Frontal cortex (tissue), 4 donors: ENCODE measurements around the gene TBC1D10A. TPM values are rescaled to one million over a fixed set of nuclear protein-coding genes. Genes with fewer than 3 reads are reported as not detected.

Experiments
- DNase-seq, 2 donors: peaks; one replicate each; pipeline ENCODE4 v3.0.0; 2012; ENCODE audit warnings: low spot score in 2 of 2
- FAIRE-seq: peaks from 2 replicates; lab custom pipeline; 2012; peaks lifted over from hg19 to GRCh38; lab: Jason Lieb, UNC
- total RNA-seq: library from RNA; depleted of rRNA; stranded (reverse); fragments of >200 nt; gene quantifications from one replicate; pipeline ENCODE4 v1.2.3, GENCODE V29; 2014
- donor health status: control.
- donor health status: control.
- donor health status: control.

Gene TBC1D10A
- 10.6 TPM for total RNA-seq

DNA sequence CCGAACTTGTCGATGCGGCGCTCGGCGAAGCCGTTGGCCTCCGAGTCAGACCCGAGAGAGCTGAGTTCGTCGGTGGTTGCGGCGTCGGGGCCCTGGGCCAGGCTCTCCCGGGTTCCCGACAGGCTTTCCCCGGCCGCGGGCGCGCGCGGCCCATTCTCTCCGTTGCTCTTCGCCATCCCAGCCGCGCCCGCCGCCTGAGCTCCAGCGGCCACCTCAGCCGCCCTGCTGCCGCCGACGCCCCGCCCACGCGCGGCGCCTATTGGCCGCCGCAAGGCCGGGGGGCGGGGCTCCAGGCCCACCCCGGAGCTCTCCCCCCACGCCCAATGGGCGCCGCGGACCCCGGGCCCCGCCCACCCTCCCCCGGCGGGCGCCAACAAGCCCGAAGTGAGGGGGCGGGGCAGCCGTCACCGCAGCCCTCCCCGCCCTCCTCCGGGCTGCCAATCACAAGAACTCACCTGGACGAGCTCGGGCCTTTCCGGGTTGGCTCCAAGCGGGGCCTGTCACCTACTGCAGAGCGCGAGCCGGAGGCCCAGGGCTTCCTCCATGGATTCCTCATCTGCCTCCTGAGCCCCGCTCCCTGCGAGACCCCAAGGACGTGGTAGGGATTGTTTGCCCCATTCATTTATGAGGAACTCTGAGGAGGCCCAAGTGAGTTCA is at the start of gene TBC1D10A:
TBC1D10A (minus strand) TSS at position 236 of the 657 bp plus-strand sequence; CDS start at position 176, 60 bp downstream.
- FAIRE-seq (no peak), DNase-seq (peak; percentile 98 to 100)

- no peak for DNase-seq
- no peak for FAIRE-seq
Observed at GRCh38 chr22:30375312-30375849, 48.6 kb upstream of the TBC1D10A start.

- FAIRE-seq (no peak), DNase-seq (no peak)
Observed at GRCh38 chr22:30373331-30374325, 46.9 kb upstream of the TBC1D10A start.

DNA sequence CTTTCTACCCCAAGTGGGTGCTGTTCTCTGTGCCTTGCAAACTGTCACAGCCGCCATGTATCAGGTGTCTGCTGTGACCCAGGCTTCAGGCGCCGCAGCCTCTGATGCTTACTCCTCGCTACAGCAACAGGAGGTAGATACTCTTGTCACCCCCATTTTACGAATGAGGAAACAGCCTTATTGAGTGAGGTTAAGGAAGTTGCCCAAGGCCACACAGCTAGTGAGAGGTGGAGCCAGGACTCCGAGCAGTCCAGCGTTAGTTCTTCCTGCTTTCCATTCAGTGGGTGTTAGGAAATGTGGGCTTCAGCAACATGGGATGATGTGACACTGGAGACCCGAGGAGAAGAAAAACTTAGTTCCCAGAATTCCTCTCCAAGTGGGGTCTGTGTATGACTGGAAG is 46.2 kb upstream of the TBC1D10A start:
- FAIRE-seq (no peak), DNase-seq (no peak)

DNA sequence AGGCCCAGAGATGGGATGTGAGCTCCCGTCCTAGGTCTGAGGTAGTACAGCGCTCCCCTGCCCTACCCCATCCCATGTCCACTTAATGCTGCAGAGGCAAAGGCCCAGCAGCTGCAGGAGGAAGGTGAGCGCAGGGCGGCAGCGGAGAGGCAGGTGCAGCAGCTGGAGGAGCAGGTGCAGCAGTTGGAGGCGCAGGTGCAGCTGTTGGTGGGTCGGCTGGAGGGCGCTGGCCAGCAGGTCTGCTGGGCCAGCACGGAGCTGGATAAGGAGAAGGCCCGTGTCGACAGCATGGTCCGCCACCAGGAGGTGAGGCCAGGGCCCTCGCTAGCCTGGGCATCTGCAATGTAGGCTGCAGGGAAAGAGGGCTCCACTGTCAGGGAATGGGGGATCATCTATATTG is 45.2 kb upstream of the TBC1D10A start:
- FAIRE-seq (no peak), DNase-seq (no peak)

DNA sequence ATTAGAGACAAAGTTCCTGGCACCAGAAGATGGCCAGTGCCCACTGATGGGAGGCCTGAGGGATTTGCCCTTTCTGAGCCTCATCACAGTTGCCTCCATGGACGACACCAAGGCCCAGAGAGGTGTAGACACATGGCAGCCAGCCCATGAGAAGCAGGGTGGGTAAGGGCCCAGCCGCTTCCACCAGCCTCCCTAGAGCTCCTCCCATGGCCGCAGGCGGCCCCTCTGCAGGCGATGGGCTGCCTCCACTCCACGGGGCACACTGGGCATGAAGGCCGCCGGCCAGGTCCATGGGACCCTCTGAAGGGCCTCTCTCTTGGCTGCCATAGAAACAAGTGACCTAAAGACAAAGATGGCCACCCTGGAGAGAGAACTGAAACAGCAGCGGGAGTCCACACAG is 44.6 kb upstream of the TBC1D10A start:
- no peak for FAIRE-seq

DNA sequence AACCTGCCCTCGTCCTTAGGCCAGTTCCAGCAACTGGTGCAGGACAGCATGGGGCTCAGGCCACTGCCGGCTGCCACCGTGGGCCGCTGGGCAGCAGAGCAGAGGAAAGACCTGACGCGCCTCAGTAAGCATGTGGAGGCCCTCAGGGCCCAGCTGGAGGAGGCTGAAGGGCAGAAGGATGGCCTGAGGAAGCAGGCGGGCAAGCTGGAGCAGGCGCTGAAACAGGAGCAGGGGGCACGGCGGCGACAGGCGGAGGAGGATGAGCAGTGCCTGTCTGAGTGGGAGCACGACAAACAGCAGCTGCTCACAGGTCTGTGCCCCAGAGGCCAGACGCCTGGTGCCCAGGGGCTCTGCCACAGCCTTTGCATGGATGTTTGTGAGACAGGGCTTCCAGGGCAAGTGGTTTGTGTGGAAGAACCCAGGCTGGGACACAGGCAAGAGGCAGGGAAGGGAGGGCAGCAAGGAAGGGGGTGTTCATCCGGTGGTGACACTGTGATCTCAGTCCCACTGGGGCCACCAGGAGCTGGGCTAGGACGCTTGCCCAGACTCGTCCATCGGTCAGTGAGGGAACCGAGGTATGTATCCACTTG is 44.0 kb upstream of the TBC1D10A start:
- DNase-seq = no peak

More for the DNA sequence above, 44.6 kb upstream of the TBC1D10A start:
- DNase-seq = no peak

GRCh38 chr22:30368420-30368819 is 41.7 kb upstream of the TBC1D10A start:
- DNase-seq (no peak), FAIRE-seq (no peak)

More for the DNA sequence above, 44.0 kb upstream of the TBC1D10A start:
- no peak for FAIRE-seq

DNA sequence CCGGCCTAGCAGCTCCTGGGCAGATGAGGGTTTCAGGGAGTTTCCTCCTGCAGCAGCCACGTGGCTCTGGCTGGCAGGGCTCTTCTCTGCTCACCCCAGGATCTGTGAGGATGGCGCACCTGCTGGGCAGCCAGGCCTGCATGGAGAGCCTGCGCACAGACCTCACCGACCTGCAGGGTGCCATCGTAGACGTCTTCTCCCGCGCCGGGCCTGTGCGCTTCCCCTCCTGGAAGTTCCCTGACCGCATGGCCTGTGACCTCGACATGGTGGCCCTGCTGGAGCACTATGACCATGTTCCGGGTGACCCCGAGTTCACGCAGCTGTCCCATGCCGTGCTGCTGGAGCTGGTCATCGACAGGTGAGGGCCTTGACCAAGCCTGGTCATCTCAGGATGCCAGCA is 39.1 kb upstream of the TBC1D10A start:
- FAIRE-seq (no peak), DNase-seq (no peak)

GRCh38 chr22:30362651-30363281 is 36.0 kb upstream of the TBC1D10A start:
- DNase-seq (no peak), FAIRE-seq (no peak)

DNA sequence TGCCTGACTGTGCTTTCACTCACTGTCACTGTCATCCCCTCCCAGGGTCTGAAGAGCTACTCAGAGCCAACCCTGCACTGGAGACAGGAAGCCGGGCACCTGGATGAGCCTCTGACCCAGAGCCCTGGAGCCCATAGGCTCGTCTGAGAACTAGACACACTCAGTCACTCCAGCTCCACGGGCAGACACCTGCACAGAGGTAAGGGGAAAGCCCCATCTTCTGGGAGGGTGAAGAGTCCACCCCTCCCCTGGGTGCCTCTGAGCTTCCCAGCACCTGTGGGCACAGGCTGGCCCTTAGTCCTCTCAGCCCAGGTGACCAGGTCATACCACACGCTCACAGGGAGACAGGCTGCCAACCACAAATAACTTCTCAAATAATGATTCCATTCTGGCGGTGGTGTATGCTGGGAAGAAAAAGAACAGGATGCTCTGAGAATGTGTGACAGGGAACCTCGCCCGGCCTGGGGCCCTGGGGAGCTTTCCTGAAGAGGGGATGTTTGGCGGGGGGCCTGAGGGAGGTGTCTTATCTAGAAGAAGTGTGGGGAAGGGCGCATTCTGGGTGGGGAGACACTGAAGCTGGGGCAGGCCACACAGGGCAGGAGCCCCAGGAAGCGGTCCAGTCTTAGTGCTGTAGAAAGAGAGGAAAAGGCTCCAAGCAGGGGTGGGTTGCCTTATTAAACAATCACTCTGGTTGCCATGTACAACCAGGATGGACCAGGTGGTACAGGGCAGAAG is 35.3 kb upstream of the TBC1D10A start:
- no peak for DNase-seq
- FAIRE-seq = no peak

GRCh38 chr22:30358541-30358940 is 31.8 kb upstream of the TBC1D10A start:
- FAIRE-seq (no peak), DNase-seq (no peak)

DNA sequence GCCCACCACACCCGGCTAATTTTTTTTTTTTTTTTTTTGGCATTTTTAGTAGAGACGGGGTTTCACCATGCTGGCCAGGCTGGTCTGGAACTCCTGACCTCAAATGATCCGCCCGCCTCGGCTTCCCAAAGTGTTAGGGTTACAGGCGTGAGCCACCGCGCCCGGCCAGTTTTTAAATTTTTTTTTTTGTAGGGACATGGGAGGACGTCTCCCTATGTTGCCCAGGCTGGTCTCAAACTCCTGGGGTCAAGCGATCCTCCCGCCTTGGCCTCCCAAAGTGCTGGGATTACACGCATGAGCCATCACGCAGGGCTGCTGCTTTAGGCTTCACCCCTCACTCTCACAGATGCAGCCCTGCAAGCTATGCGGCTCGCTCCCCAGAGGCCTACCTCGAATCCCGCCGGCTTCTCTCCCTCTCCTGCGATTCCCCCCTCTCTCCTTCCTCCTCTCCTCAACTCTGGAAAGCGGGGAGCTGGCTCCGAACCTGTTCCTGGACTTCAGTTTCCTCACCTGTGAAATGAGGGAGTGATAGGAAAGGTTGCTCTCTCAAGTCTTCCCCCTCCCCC is 31.0 kb upstream of the TBC1D10A start:
- FAIRE-seq (no peak), DNase-seq (no peak)

- FAIRE-seq = no peak
- DNase-seq = no peak
Observed at GRCh38 chr22:30357236-30357570, 30.5 kb upstream of the TBC1D10A start.

DNA sequence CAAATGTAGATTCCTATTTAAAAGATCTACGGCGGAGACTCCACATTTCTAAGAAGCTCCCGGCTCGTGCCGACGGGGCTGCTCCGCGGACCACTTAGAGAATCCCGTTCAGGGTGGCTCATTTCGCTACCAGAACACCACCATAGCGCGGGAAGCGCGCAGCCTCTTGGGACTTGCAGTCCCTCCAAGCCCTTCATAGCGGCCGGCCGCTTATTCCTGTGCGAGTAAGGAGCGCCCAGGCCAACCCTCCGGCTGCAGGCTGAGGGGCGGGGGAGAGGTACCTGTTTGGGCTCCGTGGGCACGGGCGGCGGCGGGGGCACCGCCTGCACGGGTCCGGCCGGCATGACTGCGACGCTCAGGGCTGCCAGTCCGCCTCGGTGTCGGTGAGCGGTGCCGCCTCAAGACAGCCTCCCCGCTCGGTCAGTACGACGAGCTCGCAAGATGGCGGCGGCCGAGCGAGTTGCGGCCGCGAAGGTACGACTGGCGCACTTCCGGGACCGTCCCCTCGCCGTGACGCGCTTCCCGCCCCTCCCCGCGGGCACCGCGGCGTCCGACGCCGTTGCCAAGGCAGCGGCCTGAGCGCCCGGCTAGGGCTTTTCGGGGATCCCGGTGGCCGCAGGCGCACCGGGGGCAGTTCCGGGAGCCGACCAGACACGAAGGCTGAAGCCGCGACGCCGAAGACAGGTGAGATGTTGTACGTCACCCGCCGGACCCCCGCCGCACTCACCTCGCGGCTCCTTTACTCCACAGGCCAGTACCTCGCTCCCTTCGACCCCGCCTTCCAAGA is 29.9 kb upstream of the TBC1D10A start, which contains the start of the genes CCDC157 and SF3A1:
CCDC157 (plus strand) TSS at position 559 of the 787 bp plus-strand sequence. CDS start 8,994 bp downstream, outside the sequence.
SF3A1 (minus strand) TSS at position 446 of the 787 bp plus-strand sequence; CDS start at position 344, 102 bp downstream.
- no peak for FAIRE-seq

GRCh38 chr22:30354644-30355043 is 27.9 kb upstream of the TBC1D10A start:
- DNase-seq (no peak), FAIRE-seq (no peak)

More for the DNA sequence above, 29.9 kb upstream of the TBC1D10A start, which contains the start of the genes CCDC157 and SF3A1:
- peak; percentile 95 to 98 for DNase-seq

- no peak for FAIRE-seq
- DNase-seq = no peak
Observed at GRCh38 chr22:30351226-30351625, 24.5 kb upstream of the TBC1D10A start.

- DNase-seq = no peak
- FAIRE-seq = no peak
Observed at GRCh38 chr22:30348809-30349208, 22.1 kb upstream of the TBC1D10A start.
